HPDE6-E6E7 (cell line): Measurements from ENCODE around the gene AHCYL2.
"Not testable (repeated sequence)": the region's sequence is repeated elsewhere in the genome, so short reads cannot be mapped to it uniquely, and the experiment has no call there.

Experiments
- DNase-seq: peaks from one replicate; pipeline ENCODE4 v3.0.0; 2011; ENCODE audit warnings: missing footprints; ENCODE audit errors: extremely low spot score

Gene AHCYL2

DNA sequence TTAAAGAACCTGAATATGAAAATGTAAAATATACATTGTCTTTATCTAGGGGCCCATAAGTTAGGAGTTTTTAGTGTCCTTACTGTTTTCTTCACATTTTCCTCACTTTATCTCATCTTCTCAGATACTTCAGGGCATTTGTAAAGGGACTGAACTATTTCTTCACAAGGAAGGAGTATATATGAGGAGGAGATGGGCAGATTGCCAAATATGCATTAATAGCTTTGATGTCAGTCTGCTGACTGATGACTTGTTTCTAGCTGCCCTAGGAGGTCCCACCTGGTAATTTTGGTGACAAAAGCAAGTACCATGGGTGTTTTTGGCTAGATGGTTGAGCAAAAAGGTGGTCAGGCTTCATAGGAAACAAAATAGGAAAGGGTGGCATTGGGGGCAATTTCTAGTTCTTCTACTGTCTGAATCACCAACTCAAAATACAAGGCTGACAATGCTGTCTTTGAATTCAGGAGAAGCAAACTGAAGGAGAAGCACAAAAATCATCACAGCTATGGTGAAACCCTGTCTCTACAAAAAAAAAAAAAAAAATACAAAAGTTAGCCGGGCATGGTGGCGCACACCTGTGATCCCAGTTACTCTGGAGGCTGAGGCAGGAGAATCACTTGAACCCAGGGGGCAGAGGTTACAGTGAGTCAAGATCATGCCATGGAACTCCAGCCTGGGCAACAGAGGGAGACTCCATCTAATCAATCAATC lies 199.0 kb downstream of the AHCYL2 start:
- DNase-seq = peak; percentile 29

DNA sequence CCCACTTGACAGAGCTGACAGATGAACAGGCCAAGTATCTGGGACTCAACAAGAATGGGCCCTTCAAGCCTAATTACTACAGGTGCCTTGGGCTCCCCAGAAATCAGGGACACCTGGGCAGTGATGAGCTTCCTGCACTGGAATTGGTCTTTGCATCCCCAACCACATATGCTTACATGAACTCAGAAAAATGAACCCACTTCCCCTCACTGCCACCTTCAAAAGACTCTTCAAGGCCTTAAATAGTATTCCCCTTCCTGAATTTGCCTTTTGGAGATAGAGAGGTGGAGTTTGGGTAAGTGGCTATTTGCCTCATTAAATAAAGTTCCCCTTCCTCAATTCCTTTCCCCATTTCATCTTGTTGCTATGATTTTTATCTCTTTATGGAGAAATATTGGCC lies 201.7 kb downstream of the AHCYL2 start:
- DNase-seq = no peak

DNA sequence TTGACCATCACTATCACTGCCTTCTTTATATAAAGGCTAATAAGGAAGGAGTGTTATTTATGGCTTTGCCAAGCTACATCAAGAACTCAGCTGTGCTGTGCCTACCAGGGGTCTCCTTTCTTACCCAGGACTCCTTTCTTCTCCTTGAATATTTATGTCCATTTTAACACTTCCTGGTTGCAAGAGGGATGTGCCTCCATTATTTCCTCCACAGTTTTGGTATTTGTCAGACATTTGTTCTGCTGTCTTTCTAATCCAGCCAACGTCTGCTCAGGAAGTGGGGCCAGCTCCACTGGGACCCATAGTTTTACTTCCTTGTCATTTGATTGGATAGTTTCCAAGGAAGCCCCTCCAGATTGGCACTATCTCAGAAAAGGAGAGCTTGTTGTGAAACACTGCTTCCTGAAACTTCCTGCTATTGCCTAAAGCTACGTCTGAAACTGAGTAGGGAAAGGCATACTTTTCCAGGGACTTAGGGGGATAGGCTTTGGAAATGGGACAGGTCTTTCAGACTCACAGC lies 202.8 kb downstream of the AHCYL2 start:
- DNase-seq = no peak

DNA sequence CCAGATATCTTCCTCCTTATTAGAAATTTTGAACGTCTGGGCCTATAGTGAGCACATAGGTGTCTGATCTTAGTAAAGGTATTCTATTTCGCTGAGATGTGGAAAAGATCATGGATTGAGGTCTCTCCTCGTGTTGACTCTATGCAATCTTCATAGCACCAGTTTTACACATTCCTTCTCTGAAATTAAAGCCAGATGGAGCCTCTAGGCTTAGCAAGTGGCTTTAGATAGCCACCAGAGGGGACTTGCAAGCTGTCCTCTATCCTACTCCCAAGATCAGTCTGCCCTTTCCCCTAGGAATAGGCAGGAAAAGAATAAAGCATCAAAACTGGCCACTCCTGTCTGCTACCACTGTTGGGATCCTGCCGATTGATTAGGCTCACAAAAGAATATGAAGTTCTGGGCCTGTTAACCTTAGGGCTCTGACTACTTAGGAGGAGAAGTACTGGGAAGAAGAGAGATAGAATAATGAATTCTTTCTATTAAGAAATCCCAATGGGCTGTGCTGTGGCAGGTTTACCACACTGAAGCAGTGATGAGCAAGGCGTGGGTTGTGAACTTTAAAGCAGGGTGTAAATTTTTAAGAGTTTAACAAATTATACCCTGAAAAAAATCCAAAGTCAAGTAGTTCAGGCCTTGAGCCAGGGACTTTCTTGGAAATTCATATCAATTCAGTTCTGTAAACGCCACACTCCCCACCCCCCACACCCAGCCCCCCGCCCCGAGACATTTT lies 207.2 kb downstream of the AHCYL2 start:
- no peak for DNase-seq

DNA sequence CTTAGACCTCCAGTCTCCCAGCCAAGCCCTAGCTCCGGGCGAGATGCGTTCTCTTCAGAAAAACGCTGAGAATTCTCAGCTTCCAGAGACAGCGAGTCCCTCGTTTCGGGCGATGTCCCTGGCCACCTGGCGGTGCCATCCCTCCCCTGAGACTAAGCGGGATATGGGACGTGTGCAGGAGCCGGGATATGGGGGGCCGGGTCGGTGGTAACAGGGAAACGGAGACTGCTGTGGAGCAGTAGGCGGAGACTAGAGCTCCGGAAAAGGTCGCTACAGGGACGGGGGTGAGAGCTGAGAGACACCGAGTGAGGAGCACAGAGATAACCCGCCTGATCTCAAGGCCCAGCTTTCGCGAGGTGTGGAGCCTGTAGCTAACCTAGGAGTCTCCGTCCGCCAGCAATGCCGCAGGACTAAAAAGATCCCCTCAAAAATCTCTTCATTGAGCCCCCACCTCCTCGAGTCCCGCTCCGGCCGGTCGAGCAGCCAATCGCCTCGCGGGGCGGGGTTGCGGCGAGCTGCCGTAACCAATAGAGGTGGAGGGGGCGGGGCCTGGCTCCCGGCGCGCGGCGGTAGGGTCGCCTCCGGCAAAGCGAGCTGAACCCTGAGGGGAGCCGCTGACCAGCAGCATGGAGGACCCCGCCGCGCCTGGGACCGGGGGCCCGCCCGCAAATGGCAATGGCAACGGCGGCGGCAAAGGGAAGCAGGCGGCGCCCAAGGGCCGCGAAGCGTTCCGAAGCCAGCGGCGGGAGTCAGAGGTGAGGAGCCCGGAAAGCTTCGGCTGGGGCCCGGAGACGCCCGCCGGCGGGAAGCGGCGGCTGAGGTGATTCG lies 209.2 kb downstream of the AHCYL2 start, which contains the start of gene STRIP2:
STRIP2 (plus strand) TSS at position 586 of the 828 bp plus-strand sequence; CDS start at position 627, 41 bp downstream.
- DNase-seq = peak; percentile 80

DNA sequence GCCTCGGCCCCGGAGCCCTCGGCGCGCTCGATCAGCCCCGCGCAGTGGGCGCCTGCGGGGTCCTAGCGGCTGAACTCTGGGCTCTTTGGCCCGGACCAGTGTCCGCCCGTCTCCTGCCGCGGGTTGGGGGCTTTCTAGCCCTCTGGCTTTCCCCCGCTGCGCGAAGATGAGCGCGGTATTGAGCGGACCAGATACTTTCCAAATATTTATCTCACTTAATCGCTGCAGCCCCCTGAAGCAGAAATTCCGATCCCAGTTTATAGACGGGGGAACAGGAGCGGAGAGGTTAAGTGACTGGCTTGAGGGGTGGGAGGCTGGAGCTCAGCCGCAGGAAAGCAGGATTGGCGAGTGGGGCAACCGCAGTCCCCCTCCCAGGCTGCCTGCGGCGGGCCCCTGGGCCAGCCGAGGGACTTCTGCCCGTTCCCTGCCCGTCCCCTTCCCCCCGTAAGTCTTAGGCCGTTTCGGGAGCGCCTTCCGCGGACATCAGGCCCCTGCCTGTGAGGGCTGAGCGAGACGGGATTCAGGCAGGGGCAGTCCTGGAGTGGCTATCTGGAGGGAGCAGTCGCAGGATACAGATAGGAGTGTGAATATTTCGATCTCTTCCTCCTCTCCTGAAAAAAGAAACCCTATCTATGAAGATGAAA lies 210.0 kb downstream of the AHCYL2 start:
- DNase-seq = no peak

DNA sequence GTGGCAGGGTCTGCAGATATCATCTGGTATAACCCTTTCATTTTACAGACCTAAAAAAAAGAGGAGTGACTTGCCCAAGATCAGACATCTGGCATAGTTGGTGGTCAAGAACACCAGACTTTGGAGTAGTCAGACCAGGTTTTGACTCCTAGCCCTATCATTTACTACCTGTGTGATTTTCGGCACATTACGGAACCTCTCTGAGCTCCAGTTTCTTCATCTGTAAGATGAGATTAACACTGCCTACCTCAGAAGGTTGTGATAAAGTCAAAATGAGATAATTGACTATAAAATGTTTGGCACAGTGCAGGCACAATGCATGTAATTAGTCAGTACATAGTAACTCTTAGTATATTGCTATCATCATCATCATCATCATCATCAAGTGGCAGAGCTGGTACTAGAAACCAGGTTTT lies 210.6 kb downstream of the AHCYL2 start:
- DNase-seq = no peak

DNA sequence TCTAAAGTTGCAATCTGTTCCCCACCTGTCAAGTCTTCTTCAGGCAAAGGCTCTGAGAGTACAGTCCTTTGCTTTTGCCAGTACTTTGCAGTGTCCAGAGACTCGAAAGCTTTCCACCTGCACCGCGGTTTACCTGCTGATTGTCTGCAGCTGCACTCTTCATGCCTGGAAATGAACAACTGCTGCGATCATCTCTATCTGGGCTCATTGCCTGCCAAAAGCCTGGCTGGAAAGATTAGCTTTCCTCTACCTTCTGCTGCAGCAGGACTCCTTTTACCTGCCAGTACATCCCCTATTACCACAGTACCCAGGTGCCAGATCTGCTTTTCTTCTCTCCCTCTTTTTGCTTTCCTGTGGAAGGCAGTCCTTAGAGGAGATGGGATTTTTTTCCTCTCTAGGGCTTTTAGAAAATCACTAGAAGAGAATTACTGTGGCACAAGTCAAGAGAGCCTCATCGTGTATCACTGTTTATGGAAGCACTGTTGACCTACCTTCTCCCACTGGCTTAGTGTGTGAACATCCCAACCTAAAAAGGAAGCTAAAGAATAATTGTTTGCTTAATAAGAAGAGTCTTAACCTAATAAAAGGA lies 211.6 kb downstream of the AHCYL2 start:
- DNase-seq = no peak

DNA sequence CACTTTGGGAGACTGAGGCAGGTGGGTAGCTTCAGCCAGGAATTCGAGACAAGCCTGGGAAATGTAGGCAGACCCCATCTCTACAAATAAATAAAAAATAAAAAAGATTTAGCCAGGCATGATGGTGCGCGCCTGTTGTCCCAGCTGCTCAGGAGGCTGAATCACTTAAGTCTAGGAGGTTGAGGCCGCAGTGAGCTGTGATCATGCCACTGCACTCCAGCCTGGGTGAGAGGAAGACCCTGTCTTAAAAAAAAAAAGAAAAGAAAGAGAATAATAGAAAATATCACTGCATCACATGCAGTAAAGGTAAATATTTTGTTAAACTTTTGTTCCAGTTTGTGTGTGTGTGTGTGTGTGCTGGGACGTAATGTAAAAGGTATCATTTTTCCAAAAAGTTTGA lies 212.4 kb downstream of the AHCYL2 start:
- no peak for DNase-seq

DNA sequence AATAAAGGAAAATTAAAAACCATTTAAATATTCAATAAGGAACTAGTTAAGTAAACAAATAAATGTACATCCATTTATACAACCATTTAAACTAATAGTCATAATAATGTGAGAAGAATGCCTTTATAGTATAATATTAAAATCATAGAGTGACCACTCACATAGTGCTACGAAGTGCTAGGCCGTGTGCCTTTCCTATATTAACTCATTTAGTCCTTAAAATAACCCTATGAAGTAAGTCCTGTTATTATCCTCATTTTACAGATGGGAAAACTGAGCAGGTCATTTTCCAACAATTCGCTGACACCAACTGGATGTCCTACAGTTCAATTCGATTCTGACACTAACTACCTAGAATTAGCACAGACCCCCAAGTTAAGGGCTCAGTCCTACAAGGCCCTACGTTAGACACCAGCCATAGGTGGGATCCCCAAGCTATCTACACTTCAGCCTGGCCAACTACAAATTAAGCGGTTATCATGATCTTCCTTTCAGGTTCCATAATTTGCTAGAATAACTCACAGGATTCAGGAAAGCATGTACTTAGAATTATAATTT lies 213.5 kb downstream of the AHCYL2 start:
- DNase-seq = no peak

DNA sequence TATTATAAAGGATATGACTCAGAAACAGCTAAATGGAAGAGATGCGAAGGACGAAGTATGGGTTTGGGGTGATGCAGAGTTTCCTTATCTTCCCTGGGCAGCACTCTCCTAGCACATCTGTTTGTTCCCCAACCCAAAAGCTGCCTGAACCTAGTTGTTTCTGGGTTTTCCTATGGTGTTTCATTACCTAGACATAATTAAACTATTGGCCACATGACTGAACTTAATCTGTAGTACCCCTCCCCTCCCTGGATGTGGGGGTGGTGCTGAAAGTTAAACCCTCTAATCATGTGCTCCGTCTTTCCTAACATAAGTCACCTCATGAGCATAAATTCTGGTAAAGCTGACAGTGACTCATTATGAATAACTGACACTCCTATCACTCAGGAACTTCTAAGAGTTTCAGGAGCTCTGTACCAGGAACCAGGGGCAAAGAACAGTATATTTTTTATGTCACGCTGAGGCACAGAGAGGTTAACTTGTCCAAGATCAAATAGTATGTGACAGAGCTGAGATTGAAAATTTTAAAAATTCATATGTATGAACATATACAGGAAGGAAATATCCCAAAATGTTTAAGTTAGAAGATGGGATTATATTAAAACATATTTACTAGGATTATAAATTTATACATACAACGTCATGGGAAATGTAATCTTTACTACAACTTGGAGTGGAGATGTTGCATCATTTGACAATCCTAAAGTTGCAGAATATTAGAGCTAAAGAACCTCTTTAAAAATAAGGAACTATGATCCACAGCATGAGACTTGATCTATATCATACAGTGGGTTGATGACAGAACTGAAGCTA lies 214.2 kb downstream of the AHCYL2 start:
- peak; percentile 64 for DNase-seq

DNA sequence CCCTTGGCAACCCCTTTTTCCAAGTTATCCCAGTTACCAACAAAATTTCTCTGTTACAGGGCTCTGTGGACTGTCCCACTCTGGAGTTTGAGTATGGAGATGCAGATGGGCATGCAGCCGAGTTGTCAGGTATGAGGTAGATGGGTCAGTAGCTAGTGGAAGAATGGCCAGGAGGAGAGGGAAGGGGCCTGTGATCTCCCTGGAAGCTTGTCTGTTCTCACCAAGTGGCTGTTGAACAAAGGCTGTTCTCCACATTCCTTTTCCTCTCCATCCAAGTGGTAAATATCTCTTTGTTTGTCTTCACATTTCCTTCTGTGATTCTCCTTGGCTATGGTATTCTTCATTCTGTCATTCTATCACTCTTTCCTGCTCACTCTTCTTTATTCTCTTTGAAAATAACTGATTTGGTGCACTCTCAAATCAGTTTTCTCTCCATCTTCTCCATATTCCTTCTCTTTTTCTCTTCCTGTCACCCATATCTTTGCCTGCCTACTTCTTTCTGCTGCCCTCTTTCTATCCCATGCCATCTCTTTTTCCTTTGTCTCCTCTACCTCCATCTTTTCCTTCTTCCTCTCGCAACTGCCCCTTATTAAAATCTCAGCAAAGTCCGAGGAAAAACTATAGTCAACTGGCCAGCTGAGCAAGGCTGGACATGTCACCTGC lies 215.3 kb downstream of the AHCYL2 start:
- DNase-seq = no peak

DNA sequence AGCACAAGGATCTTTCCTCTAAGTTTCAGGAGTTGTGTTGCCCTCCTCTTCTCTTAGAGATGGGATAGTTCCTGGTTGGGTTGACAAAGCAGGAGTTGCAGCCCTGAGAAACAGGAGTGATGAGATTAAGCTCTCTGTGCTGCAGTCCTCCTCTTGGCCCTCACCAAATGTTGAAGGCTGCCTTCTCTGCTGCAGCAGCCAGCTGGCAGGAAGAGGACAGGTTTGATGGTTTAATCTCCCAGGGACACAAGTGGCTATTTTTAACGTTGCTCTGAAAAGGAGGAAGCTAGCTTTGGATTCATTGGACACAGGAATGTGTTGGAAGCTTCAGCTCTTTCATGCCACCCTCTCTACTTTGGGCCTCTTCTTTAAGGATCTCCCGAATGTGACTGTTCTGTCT lies 218.8 kb downstream of the AHCYL2 start:
- DNase-seq = no peak

DNA sequence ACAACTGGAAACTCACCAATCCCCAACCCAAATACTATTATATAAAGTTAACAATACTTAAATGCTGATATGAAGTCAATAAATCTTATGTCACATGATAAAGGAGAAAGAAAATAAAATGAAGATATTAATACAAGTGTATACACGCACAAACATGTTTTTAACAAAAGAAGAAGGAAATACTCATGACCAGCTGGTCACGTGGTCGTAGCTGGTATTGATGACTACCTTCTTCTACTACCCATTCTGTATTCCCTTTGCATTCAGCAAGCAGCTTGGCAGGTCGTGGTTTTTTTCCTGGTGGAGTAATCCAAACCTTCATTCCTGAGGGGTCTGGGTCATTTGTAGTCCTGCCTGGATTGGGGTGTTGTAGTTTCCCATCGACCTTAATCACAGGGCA lies 219.9 kb downstream of the AHCYL2 start:
- DNase-seq = not testable (repeated sequence)

DNA sequence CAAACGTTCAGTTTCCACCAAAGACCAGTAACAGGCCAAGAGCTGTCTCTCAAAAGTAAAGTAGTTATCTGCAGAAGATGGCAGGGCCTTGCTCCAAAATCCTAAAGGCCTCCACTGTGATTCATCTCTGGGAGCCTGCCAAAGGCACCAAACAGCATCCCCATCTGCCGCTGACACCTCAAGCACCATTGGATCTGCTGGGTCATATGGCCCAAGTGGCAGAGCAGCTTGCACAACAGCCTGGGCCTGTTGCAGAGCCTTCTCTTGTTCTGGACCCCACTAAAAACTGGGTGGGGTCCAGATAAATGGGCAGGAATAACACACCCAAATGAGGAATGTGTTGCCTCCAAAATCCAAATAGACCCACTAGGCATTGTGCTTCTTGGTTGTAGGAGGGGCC lies 222.1 kb downstream of the AHCYL2 start:
- DNase-seq = not testable (repeated sequence)

DNA sequence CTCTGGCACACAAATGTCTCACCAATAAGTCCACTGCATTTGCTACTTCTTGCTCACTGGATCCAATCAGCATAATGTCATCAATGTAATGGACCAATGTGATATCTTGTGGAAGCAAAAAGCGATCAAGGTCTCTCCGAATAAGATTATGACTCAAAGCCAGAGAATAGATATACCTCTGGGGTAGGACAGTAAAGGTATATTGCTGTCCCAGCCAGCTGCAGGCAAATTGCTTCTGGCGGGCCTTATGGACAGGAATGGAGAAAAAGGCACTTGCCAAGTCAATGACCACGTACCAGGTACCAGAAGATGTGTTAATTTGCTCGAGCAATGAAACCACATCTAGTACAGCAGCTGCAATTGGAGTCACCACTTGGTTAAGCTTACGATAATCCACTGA lies 222.6 kb downstream of the AHCYL2 start:
- DNase-seq = not testable (repeated sequence)

DNA sequence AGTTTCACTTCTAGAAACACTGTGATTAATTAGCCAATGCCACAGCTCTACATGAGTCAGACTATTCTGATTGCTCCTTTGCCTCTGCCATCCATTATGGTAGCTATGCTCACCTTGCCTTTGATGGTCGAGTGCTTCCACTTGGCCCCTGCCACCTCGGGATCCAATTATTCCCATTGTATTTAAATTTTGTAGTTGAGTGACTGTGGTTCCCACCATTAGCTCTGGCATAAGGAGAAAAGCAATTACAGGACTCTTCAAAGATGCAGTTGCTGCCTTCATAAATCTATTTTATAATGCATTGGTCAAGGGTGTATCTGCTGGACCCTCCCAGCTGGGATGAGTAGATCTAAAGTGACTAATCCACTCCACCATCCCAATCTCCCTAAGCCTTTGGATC lies 223.8 kb downstream of the AHCYL2 start:
- not testable (repeated sequence) for DNase-seq

DNA sequence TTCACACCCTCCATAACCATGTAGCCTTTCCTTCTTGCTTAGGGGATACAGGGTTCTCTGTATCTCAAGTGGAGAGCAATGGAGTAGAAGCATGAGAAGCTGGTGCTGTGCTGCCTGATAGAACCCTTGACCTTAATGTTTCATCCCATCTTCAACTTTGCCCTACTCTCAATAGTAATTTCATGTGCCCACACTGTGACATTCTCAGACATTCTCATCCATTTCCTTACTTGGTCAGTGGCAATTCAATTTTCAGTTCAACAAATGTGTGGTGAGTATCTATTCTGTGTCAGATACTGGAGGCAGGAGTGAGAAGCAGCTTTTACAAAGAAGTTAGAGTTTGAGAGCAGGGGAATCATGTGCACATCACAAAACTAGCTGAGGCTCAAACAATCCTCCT lies 225.5 kb downstream of the AHCYL2 start:
- no peak for DNase-seq

DNA sequence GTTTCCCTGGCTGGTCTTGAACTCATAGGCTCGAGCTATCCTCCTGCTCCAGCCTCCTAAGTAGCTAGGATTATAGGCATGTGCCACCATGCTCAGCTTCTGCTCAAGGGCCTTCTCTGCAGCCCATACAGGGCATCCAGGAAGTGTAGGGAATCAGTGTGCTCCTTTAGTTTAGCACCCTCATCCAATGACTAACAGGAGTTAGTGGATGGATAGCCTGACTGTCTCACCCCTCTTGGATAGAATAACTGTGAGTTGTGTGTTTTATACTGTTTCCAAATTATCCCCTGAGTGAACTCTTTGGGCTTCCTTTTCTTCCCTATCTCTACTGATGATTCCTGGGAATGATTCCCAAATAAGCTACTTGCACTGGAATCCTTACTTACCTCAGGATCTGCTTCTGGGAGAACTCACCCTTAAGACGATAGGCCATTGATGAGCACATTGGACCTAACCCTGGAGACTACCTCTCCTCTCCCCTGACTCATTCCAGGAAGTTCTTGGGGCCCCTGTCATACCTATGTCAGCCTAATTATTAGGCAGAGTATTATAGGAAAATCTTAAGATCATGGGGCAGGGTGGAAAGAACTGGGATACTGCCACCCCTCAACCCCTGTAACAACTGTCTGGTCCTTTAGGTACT lies 227.9 kb downstream of the AHCYL2 start:
- peak; percentile 62 for DNase-seq
